Measurements from ENCODE around the gene CEP68. TPM values are rescaled to one million over a fixed set of nuclear protein-coding genes. Genes with fewer than 3 reads are reported as not detected.
A peak's percentile ranks its signal among the peaks of the same experiment; 100 is the strongest.
"Not testable (repeated sequence)": the region's sequence is repeated elsewhere in the genome, so short reads cannot be mapped to it uniquely, and the experiment has no call there.

The CEP68 gene, protein sequence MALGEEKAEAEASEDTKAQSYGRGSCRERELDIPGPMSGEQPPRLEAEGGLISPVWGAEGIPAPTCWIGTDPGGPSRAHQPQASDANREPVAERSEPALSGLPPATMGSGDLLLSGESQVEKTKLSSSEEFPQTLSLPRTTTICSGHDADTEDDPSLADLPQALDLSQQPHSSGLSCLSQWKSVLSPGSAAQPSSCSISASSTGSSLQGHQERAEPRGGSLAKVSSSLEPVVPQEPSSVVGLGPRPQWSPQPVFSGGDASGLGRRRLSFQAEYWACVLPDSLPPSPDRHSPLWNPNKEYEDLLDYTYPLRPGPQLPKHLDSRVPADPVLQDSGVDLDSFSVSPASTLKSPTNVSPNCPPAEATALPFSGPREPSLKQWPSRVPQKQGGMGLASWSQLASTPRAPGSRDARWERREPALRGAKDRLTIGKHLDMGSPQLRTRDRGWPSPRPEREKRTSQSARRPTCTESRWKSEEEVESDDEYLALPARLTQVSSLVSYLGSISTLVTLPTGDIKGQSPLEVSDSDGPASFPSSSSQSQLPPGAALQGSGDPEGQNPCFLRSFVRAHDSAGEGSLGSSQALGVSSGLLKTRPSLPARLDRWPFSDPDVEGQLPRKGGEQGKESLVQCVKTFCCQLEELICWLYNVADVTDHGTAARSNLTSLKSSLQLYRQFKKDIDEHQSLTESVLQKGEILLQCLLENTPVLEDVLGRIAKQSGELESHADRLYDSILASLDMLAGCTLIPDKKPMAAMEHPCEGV
- polyA plus RNA-seq (ENCODE audit: insufficient read length in 4 of 4) = 10 to 100 TPM; 26.9 to 32.8 (median 31.5) TPM

DNA sequence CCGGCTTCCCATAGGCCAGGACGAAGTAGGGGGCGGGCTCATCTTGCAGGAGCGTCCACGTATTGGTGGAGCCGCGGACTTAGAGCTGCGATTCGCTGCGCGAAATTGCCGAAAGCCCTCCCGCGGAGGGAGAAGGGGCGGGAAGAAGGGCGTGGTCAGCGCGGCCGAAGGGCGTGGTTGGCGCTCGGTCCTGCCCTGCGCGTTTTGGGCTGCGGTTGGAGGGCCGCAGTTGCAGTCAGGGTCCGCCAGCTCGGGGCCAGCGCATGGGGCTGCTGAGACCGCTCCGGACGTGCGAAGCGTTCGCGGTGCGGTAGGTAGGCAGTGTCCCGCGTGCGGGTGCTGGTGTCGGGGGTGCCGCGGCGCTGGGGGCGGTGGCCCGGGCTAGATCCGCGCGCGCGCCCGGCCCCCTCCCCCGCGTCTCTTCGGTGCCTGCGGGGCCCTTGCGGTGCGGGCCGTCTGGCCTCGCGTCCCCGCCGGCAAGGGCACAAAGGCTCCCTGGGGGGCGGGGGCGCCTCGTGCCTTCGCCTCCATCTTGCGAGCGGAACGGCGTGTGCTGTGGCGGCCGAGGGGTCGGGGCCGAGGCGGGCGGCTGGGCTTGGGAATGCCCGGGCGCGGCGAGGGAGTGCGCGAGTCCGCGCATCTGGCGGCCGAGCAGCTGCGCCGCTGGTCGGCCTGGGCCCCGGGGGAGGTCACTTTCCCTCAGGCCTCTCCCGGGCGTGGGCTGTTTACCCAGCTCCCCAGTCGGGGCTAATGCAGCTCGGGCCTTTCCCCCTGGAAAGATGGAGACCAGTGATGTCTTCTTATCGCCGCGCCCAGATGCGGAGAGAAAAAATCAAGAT lies at the start of gene CEP68:
CEP68 (plus strand) TSS at position 202 of the 839 bp plus-strand sequence. CDS start 13,029 bp downstream, outside the sequence.
- peak; percentile 92 to 97 (median 93) for DNase-seq (ENCODE audit: low read depth in 4 of 4, low spot score in 3 of 4)

DNA sequence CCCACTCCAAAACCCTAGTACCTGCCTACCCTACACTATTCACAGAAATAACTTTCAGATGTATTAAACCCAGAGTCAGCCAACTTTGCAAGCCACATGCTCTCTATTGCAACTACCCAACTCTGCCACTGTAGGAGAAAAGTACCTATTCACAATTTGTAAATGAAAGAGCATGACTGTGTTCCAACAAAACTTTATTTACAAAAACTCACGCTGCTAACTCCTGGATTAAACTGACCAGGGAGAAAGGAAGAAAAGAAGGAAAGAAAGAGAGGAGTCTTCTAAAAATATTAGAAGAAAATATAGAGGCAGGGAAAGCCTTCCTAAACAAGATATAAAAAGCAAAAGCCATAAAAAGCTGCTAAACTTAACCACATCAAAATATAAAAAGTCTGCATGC lies 42.4 kb upstream of the CEP68 start:
- DNase-seq (ENCODE audit: low read depth in 4 of 4, low spot score in 3 of 4) = no peak

DNA sequence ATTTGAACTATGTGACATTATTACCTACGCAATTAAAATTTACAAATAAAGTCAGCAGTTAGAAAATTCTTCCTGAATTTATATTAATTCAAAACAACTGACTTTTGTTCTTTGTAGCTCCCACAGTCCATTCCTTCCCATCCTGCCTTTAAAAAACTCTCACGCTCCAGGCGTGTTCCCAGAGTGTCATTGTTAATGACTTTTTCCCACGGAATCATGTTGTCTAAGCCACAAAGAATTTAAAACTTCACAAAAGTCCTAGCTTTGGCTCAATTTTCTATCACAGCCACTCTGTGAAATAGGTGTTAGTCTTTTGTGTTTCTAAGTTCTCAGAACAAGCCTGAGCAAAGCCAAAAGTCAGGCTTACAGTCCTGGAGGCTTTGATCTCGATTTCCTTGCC lies 40.5 kb upstream of the CEP68 start:
- no peak for DNase-seq (ENCODE audit: low read depth in 4 of 4, low spot score in 3 of 4)

DNA sequence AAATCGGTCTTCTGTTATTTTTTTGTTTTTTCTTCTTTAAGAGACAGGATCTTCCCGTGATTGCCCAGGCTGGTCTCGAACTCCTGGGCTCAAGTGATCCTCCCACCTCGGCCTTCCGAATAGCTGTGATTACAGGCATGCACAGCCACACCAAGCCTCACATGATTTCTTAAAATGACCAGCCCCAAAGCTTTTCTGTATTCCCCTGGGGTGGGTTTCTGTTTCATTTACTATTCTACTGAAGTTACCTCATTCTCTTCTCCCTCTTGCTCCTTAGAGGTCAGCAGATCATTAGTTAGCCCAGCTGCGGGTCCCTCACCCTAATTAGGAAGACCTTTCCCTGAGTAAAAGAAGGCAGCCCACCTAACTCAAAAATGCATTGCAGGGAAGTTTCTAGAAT lies 39.4 kb upstream of the CEP68 start:
- no peak for DNase-seq (ENCODE audit: low read depth in 4 of 4, low spot score in 3 of 4)

DNA sequence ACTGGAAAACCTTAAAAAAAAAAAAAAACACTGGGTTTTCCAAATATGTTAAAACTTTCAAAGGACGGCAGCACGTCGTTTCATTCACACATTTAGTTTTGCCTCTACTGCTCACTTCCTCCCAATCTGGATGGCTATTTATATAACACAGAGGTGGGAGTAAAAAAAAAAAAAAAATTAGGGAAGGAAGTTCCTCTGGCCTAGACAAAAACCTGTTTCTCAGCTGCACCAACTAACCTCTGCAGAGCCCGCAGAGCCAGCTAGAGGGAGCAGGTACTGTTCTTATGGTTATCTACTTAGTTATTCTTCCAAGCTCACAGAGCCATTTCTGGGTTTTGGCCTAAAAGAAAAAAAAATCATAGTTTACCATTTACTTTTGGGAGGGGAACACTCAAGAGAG lies 38.9 kb upstream of the CEP68 start:
- no peak for DNase-seq (ENCODE audit: low read depth in 4 of 4, low spot score in 3 of 4)

DNA sequence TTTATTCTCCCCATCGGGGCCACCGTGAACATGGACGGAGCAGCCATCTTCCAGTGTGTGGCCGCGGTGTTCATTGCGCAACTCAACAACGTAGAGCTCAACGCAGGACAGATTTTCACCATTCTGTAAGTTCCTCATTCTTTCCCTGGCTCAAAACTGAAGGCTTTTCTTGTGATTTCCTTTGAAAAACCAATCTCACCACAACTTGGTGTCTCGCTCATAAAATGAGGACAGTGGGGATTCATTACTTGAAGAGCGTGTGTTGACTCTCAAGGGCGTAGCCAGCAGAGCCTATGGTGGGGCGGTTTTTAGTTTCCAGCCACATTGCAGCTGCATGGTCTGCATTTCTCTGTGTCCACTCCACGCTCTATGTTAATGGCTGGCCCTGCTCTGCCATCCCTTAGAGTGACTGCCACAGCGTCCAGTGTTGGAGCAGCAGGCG lies 38.1 kb upstream of the CEP68 start:
- no peak for DNase-seq (ENCODE audit: low read depth in 4 of 4, low spot score in 3 of 4)

DNA sequence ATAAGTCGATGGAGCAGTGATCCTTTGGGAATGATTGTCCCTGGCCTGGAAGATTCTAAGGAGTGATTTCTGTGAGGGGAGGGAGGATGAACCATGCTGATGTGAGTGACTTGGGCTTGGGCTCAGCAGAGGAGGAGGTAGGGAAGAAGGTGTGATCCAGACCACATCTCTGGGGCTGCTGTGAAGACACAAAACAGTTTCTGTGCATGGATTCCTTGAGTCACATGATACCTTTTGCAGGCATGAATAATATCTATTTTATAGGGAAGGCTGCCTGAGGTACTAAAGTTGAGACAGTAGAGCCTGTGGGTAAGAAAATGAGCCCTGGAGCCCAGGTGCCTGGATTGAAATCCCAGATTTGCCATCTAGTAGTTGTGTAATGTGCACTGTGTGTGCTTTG lies 37.2 kb upstream of the CEP68 start:
- no peak for DNase-seq (ENCODE audit: low read depth in 4 of 4, low spot score in 3 of 4)

DNA sequence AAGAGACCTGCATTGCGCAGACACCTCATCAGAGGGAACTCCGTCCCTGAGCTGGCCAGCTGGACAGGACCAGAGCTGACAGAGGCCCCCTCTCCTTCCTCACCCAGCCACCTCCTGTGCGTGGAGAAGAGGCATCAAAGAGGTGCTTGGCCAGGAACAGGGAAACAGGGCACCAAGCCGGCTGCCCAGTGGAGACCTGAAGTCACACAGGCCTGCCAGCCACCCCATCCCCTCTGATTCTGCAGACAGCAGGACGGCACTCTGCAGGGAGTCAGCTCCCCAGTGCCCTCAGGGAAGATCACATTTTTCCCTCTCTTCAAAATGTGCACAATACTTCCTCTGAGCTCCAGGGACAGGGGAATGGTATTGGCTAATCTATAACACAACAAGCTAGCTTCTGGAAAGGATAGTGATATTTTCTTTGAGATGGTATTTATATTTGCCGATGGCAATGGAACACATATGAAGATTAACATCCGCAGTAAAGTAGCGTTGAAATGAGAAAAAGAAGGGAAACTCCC lies 36.5 kb upstream of the CEP68 start:
- DNase-seq (ENCODE audit: low read depth in 4 of 4, low spot score in 3 of 4) = no peak

DNA sequence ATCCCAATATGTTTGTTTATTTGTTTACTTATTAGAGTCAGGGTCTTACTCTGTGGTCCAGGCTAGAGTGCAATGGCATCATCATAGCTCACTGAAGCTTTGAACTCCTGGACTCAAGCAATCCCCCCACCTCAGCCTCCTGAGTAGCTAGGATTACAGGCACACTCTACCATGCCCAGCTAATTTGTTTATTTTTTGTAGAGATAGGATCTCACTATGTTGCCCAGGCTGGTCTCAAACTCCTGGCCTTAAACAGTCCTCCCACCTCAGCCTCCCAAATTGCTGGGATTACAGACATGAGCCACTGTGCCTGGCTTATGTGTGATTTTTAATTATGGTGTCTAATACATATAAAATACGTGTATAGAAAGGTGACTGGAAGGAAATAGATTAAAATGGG lies 36.0 kb upstream of the CEP68 start:
- DNase-seq (ENCODE audit: low read depth in 4 of 4, low spot score in 3 of 4) = not testable (repeated sequence)

DNA sequence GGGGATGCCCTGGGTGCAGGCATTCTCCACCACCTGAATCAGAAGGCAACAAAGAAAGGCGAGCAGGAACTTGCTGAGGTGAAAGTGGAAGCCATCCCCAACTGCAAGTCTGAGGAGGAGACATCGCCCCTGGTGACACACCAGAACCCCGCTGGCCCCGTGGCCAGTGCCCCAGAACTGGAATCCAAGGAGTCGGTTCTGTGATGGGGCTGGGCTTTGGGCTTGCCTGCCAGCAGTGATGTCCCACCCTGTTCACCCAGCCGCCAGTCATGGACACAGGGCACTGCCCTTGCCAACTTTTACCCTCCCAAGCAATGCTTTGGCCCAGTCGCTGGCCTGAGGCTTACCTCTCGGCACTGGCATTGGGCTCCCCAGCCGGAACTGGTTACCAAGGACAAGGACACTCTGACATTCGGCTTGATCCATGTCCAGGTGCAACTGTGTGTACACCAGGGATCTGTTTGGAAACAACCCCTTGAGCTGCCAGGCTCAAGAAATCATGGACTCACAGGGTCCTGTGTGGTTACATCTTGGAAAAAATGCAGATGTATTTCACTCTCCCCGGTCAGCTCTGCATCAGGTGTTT lies 35.2 kb upstream of the CEP68 start:
- DNase-seq (ENCODE audit: low read depth in 4 of 4, low spot score in 3 of 4) = no peak

DNA sequence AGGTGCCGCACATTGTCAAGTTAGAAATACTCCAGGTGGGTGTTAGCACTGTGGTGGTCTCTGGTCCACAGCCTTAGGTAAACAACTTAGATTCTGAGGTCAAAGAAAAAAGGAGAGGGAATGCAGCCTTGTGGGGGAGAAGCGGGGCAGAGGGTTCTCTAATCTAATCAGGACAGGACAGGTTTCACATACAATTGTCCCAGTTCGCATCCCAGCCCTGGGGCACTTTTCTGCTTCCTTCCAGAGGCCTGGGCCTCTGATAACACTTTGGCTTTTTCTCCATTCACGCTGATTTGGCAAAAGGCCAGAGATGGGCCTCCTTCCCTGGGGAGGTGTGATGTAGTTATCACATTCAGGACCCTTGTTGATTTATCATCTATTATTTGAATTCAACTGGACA lies 34.5 kb upstream of the CEP68 start:
- no peak for DNase-seq (ENCODE audit: low read depth in 4 of 4, low spot score in 3 of 4)

DNA sequence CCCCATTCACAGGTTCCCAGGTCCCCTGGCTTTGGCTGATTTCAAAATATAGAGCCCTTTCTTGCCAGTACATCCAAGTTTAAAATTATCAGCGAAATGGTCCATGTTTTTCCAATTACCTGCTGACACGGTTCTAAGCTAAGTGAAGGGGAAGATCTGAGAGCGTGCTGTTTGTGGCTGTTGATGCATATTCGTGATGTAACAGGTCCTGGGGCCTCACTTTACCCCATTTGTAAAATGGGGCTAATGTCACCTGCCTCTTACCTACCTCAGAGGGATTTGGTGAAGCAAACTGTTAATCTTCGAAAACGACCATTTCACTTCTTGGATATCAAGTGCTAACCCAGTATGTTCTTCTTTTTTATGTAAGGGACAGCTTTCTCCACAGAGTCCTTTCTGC lies 34.0 kb upstream of the CEP68 start:
- DNase-seq (ENCODE audit: low read depth in 4 of 4, low spot score in 3 of 4) = no peak

DNA sequence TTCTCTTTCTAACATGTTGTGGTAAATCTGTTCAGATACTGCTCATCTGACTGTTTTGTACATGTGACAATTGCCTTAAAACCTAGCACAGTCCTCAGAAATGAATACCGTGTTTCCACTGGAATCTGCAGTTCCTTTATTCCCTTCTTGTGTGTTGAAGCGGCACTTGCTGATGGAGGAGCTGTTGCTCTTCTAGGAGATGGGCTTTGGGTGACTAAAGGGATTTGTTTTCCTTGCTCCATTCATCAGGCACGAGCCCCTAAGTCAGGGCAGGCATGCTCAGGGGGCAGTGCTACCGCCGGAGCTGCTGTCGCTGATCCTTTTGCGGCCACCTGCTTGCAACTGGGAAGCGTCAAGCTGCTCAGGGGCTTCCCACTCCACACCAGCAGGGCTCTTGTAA lies 32.5 kb upstream of the CEP68 start:
- no peak for DNase-seq (ENCODE audit: low read depth in 4 of 4, low spot score in 3 of 4)

DNA sequence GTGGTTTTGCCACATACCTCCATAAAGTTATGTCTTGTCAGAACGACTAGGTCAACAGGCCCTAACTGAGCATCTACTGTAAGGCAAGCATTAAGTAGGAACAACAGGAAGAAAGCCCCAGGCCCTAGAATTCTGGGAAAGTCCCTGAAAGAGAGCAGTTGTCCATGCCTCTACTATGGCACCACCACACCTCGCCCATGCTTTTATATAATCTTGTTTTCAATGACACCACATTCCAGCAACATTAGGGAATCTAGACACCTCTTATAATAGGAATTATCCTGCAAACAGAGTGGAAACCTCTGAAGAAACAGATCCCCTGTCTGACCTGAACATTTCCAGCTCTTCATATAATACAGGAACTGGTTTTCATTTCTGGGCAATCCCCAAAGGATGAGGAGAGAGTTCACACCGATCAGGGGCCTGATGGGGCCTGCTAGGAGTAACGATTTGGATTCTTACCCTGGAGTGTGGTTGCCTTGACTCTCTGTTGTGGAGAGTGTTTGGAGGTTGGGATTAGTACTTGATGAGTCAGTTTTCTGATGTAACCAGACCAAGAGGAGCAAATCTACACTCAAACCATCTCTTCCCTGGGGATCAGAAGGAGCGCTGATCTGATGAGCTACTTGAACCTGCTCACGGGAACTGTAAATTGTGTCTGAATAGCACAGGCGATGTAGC lies 31.9 kb upstream of the CEP68 start:
- DNase-seq (ENCODE audit: low read depth in 4 of 4, low spot score in 3 of 4) = no peak

DNA sequence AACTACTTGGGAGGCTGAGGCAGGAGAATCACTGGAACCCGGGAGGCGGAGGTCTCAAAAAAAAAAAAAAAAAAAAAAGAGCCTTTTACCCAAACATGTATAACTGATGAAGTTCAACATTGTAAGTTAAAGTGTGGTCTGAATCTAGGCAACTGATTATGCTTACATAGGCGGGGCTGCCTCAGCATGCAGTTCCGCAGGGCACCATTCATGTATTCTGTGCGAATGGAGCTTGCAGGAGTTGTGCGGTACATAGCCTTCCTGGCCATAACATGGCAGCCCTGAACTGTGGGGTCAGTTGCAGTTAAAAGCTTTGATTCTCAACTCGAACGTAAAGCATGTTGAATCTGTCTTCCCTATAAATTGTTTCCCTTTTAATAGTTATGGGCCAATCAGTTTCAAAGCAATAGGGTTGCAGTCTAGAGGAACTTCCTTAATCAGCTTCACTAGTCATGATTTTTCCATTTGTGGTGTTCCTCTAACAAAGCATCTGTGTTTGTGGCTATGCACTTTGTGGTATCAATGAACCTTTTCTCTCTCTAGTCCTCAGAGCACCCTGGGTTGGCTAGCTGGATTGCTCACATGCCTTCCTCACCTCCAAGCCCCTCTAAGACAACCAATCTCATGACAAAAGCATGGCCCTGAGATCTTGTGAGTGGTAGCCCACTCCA lies 30.6 kb upstream of the CEP68 start:
- DNase-seq (ENCODE audit: low read depth in 4 of 4, low spot score in 3 of 4) = no peak

DNA sequence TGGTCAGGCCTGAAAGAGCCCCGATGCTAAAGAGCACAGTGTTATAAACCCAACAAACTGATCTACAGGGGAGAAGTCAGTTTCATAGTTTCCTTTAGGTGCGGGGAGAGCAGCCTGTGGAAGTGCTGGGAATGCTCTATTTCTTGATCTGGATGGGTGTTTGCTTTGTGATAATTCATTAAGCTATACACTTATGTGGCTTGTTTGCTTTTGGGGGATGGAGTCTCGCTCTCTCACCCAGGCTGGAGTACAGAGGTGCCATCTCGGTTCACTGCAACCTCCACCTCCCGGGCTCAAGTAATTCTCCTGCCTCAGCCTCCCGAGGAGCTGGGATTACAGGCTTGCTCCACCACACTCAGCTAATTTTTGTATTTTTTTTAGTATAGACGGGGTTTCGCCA lies 30.1 kb upstream of the CEP68 start:
- DNase-seq (ENCODE audit: low read depth in 4 of 4, low spot score in 3 of 4) = no peak

DNA sequence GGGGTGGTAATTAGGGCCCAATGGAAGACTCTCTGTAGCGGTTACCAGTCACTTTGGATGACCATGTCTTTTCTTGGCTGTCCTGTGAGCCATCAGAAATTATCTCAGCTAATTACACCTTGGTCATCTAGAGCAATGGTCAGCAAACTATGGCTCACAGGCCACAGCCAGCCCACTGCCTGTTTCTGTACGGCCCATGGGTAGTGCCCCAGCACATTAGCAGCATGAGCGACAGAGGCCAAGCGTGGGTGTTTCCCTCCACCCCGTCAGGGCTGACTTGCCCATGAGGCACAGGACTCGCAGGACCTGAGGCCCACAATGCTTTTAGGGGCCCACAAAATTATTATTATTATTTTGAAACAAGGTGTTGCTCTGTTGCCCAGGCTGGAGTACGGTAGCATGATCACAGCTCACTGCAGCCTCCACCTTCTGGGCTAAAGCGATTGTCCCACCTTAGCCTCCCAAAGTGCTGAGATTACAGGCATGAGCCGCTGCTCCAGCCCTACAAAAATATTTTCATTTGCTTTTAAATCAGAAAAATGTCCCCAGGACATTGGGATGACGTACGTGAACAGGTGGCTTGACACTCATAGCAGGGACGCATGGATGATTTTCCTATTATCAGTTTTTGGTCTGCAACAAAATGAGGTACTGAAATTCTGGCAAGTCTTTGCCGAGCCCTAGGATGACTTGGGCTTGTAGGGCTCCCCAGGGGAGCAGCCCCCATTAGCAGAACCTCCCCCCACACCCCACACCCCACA lies 29.3 kb upstream of the CEP68 start:
- no peak for DNase-seq (ENCODE audit: low read depth in 4 of 4, low spot score in 3 of 4)

DNA sequence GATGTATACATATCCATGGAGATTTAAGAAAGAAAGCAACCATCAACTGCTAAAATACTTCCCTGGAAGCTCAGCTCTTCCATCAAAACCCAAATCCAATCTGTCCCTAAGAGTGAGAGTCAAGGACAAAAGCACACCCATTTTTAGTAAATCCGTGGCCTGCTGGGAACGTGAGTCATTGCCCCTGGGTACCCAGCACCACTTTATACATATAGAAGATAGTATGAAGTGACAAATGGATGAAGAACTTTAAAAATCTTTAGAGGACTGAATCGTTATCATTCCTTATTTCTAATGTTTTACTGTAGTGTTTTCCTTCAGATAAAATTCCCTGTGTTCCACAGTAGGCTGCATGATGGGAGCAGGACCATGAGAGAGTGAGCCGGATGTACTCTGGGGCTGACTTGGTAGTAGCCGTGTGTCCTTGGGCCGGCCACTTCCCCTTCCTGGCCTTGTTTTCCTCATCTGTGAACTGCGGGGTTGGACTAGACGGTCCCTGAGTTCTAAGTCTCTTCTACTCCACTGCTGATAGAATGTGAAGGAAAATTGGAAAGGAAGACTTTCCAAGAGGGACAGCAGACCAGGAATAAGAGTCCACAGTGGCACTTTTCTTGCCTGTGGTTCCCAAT lies 28.5 kb upstream of the CEP68 start:
- no peak for DNase-seq (ENCODE audit: low read depth in 4 of 4, low spot score in 3 of 4)

All from right renal pelvis (tissue), 4 donors.